ENCODE measurements around the gene HCAR1.

DNA sequence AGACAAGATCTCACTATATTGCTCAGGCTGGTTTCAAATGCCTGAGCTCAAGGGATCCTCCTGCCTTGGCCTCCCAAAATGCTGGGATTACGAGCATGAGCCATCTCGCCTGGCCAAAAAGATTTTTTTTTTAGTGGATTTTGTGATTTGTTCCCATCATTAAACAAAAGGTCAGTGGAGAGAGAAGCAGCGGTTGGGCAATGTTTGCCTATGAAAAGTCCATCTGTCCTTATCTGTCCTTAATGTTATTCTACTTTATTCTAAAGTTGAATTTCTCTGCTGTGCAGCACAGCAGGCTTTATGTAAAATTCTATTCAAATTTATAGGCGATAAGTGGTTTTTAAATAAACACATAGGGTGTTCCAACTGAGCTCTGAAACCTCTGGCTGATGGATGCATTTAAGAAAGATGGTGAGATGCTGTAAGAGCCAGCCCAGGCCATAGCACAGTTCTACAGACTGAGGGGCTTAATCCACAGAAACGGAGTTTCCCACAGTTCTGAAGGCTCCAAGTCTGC, 46.3 kb downstream of the HCAR1 start:
- TF ChIP-seq, protein P1, sequence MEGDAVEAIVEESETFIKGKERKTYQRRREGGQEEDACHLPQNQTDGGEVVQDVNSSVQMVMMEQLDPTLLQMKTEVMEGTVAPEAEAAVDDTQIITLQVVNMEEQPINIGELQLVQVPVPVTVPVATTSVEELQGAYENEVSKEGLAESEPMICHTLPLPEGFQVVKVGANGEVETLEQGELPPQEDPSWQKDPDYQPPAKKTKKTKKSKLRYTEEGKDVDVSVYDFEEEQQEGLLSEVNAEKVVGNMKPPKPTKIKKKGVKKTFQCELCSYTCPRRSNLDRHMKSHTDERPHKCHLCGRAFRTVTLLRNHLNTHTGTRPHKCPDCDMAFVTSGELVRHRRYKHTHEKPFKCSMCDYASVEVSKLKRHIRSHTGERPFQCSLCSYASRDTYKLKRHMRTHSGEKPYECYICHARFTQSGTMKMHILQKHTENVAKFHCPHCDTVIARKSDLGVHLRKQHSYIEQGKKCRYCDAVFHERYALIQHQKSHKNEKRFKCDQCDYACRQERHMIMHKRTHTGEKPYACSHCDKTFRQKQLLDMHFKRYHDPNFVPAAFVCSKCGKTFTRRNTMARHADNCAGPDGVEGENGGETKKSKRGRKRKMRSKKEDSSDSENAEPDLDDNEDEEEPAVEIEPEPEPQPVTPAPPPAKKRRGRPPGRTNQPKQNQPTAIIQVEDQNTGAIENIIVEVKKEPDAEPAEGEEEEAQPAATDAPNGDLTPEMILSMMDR (IDR thresholded peaks at IDR 0.05; ENCODE audit: low read length), result no peak
- no peak for TF ChIP-seq EZH2 (IDR thresholded peaks at IDR 0.05; ENCODE audit: borderline replicate concordance, low read length)
